Stimulated activated CD4-positive, alpha-beta T cell treated with anti-CD3 and anti-CD28 coated beads, Interleukin-2, amount 100 ng/mL, for 48 hours (primary cell): ENCODE measurements around the gene GAS5.
"Not testable (repeated sequence)": the region's sequence is repeated elsewhere in the genome, so short reads cannot be mapped to it uniquely, and the experiment has no call there.

Experiments
- DNase-seq, 2 donors: peaks; one replicate each; pipeline ENCODE4 v3.0.0-alpha.2; 2020

GAS5 gene

DNA sequence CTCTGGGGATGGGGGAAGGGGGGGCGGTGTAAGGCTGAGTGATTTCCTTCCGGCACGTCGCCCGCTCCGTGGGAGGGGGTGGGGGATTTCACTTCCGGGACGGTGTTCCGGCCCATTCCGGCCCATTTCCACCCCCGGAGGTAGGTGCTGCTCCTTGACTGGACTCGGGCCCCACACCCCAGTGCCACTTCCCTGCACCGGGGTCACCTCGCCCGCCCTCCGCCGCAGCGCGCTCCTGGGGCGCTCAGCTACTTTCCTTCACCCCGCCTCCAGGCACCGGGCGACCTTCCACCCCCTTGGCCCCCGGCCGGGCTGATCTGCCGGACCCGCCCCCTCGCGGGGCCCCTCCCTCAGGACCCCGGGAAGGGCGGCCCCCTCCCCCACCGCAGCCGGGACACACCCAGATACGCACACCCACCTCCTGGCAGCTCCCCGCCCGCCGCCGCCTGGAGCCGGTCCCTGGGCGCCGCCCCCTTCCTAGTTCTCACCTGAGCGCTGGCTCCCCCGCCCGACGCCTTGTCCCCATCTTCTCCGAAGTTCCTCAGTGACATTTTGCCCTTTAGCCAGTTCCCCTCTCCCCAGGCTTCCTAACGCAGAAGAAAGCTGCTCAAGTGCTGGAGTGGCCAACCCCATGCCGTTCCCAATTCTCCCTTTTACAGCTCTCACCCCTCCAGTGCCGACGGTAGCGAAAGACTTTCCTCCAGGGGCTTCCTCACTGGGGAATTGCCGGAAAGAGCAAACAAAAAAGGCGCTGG lies 654 bp upstream of the GAS5 start, which contains the start of gene ZBTB37:
Gene ZBTB37 (plus strand): TSS at position 115 of the 755 bp plus-strand sequence. CDS start 1,846 bp downstream, outside the sequence.
- peak; percentile 90 to 91 for DNase-seq

DNA sequence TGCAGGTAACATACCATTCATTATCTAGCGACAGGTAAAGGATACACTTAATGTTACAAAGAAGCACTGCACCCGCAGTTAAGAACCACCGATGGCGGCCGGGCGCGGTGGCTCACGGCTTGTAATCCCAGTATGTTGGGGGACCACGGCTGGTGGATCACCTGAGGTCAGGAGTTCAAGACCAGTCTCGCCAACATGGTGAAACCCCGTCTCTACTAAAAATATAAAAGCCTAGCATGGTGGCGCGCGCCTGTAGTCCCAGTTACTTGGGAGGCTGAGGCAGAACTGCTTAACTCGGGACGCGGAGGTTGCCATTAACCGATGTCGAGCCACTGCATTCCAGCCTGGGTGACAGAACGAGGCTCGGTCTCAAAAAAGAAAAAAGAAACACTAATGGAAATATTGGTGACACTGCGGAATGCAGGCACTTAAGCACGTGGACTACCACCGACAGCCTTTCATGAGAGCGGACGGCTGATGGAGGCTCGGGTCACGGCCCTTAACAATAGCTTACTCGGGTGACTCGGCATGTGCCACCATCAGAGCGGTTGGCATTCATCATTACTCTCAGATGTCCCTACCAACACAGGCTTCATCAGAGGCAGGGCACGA lies 542 bp downstream of the GAS5 start:
- peak in 1 of 2 donors; percentile 31 for DNase-seq

DNA sequence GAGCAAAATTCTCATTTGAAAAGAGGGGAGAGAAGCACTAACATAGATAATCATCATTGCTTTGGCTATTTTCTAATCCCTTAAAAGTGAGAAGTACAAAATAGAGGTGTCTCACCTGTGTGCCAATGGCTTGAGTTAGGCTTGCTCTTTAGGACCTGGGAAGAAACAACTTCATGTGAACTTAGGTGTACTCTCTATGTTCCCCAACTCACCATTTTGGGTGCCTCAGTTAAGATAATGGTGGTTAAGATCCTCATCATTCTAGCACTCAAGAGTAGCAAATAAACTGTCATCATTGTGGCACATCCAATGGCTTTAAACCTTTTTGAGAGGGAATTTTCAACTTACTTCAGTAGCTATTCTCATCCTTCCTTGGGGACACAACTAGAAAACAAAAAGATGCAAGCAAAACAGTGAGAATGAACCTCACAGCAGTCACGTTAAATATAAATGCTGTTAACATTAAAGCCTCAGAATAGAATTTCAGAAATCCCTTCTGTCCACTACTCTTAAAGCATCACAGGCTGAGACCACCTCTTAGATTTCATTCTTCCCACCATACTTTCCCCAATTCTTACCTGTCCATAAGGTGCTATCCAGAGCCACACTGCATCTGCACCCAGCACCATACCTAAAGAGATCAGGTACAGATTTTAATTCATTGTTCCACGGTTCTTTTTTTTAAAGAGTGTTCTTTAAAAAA lies 1.2 kb downstream of the GAS5 start:
- no peak for DNase-seq

- DNase-seq, result no peak
These were observed 2.2 kb downstream of the GAS5 start for GRCh38 chr1:173865468-173866164.

DNA sequence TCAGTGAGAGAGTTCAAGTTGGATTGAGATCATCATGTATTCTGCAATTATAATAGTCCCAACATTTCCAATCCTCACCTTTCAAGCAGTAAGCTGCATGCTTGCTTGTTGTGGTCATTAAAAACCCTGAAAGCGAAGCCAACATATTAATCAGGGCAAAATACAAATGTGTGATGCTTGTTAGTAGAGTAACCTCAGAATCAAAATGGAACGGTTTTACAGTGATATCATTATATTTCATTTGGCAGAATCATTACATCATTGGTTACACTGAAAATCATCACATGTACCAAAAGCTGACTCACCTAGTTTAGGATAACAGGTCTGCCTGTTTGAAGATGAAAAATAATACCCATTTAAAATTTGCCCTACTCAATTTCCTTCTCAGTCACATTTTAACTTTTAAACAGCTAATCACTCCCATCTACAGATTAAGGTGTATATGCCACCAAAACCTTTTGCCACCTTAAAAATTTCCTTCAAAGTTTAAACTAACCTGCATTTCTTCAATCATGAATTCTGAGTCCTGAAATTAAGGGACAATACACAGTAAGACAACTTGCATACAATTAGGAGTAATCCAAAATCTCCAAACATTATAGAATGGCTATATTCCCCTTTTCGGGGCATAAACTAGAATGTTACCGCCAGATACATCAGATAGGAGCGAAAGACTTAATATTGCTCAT lies 3.5 kb downstream of the GAS5 start:
- DNase-seq, result no peak

- DNase-seq, result no peak
These were observed 4.3 kb downstream of the GAS5 start for GRCh38 chr1:173863224-173864161.

- no peak for DNase-seq
These were observed 5.0 kb downstream of the GAS5 start for GRCh38 chr1:173862769-173863223.

GRCh38 chr1:173862146-173862768 lies 5.5 kb downstream of the GAS5 start:
- peak; percentile 41 to 49 for DNase-seq

GRCh38 chr1:173861731-173862145 lies 6.1 kb downstream of the GAS5 start:
- DNase-seq, result peak; percentile 27 to 40

GRCh38 chr1:173860065-173860464 lies 7.7 kb downstream of the GAS5 start:
- DNase-seq, result no peak

- not testable (repeated sequence) for DNase-seq
These were observed 8.2 kb downstream of the GAS5 start for GRCh38 chr1:173859547-173859946.

GRCh38 chr1:173857363-173857917 lies 10.3 kb downstream of the GAS5 start:
- no peak for DNase-seq

DNA sequence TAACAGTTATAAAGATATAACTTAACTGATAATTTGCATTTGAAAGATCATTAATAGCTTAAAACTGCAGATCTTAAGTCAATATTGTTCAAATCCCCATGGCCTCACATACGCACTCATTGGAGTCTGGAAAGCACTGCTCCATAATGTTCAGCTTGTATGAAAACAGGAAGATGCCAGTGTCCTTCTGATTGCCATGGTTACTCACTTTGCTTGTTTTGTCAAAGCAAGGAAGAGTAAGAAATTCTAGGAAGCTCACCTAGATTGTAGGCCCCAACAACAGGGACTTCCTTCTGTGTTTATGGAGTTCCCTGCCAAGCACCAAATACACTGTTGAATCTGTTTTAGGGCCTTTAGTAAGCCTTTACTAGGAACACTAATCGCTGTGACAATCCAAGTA lies 10.9 kb downstream of the GAS5 start:
- DNase-seq, result no peak

DNA sequence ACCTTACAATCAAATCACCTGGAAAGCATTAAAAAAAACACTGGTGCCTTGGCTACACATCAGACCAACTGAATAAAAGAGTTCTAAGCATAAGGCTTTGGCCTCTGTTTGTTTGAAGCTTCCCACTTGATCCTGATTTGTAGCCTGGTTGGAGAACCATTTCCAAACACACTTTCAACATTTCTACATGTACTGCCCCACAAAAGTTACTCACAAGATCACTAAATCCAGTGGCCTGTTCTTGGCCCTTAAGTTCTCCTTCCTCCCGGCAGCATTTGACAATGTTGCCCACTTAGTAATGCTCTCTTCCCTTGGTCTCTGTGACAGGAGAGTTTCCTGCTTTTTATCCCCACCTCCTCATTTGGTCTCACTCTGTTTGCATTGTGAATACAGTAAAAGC lies 11.8 kb downstream of the GAS5 start:
- no peak for DNase-seq

DNA sequence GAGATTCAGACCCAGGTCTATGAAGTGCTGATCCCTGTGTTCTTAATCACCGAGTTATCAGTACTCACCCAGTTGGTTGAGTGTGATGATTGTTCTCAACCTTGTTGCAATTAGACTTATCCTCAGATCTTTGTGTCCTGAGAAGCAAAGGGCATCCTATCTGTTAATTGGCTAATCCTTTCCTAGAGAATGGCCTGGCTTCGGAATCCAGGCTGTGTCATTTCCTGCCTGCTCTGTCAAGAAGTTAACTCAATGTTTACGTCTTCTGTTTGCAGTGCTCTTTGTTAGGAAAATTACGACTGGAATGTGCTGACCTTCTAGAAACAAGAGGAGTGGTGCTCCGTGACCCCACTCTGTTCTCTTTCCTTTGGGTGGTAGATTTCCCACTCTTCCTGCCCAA lies 14.7 kb downstream of the GAS5 start:
- DNase-seq, result no peak

DNA sequence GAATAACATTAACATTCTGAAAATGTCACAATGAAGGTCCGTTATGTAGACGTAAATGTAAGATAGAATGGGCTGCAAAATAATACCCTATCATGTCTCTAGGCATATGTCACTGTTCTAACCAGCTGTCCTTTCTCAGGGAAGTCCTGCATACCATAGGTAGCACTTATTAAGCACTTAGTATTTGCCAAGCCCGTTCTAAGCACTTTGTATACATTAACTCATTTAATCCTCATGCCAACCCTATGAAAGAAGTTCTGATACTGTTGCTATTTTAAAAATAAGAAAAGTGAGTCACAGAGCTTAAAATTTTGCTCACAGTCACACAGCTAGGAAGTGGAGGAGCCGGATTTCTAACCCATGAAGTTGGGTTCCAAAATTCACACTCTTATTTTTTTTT lies 15.7 kb downstream of the GAS5 start:
- no peak for DNase-seq

DNA sequence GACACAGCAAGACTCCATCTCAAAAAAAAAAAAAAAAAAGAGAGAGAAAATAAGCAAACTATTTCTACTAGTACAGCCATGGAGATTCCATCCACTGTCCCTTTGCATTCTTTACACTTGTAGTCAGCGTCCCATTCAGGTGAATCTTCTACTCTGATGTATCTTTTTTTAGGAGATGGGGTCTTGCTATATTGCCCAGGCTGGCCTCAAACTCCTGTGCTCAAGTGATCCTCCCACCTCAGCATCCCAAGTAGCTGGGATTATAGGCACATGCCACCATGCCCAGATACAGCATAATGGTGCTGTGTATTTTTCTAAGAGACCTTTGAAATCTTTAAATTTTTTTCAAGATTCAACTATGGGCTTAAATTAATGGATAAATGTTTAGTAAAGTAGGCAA lies 35.0 kb downstream of the GAS5 start:
- no peak for DNase-seq

DNA sequence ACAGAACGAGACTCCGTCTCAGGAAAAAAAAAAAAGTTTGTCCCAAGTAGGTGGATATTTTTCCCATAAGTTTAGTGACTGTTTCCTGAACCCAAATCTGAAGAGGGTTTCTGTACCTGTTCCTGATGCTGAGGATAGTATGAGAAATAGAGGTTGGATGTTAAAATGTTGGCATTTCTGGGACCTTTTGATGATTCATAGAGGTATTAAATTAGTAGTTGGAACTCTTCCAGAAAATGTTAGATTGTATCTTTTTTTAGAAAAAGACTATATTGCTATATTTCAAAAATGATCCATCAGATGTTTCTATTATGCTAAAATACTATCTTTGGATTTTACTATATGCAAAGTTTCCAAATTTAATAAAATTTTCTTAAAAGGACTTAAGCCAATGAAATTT lies 40.2 kb downstream of the GAS5 start:
- DNase-seq, result no peak

DNA sequence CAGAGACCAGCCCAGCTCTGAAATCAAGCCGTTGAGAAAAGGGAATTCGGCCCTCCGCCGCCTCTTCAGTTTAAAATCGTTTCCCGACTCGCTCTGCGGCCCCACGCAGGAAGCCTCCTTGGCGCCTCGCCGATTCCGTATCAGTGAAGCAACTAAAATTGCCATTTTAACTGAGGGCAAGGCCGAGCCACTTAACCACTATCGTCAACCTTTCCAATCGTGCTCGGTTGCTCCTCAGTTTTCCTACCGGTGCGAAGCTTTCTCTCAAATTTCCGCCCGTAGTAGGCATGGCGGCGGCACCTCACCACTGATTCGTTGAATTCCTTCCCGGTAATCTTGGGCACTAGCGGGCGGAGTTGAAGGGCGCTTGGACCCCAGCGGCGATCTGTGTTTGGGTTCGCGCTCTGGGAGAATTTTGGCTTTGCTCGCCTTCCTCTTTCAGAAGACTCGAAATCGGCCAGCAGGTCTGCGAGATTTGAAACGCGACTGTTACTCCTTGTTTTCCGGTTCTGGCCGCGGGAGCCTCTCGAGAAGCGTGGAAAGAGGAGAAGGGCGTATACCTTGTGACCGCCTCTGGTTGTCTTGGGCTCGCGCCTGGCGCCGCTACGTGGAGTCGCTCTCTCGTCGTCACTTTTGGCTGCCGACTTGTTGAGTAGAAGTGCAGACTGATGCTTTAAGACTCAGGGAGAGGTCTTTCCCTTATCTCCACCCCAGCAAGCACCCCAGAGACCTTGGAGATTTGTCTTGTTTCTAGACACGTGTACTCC lies 43.3 kb downstream of the GAS5 start, which contains the start of the genes CENPL and DARS2:
Gene CENPL (minus strand): TSS at position 569 of the 767 bp plus-strand sequence. CDS start 13,584 bp downstream, outside the sequence.
Gene DARS2 (plus strand): TSS at position 359 of the 767 bp plus-strand sequence. CDS start 557 bp downstream, outside the sequence.
- peak; percentile 77 to 79 for DNase-seq
